Mucosa of descending colon (tissue), 3 donors: ENCODE data around the gene ETFBKMT. TPM values are rescaled to one million over a fixed set of nuclear protein-coding genes. Genes with fewer than 3 reads are reported as not detected.
A peak's percentile ranks its signal among the peaks of the same experiment; 100 is the strongest.

Experiments
- ATAC-seq: fragments of 200-7000 bp; cut with Tn5 transposase; one replicate; pipeline ENCODE4 v1.9.1; 2020; ENCODE audit warnings: mild to moderate bottlenecking, moderate library complexity
- DNase-seq, 3 donors: peaks; one replicate each; pipeline ENCODE4 v3.0.0-alpha.2; 2020
- H3K36me3 ChIP-seq: fragments of 200-600 bp; one replicate; pipeline ENCODE4 v1.8.0; 2021; ENCODE audit warnings: low read depth, mild to moderate bottlenecking
- H3K4me1 ChIP-seq: fragments of 200-600 bp; one replicate; pipeline ENCODE4 v1.8.0; 2021; ENCODE audit warnings: low read depth, mild to moderate bottlenecking
- H3K4me3 ChIP-seq: fragments of 200-600 bp; one replicate; pipeline ENCODE4 v1.8.0; 2021; ENCODE audit warnings: mild to moderate bottlenecking
- H3K9me3 ChIP-seq: fragments of 200-600 bp; one replicate; pipeline ENCODE4 v1.8.0; 2021; ENCODE audit warnings: mild to moderate bottlenecking
- CTCF ChIP-seq: fragments of 200-600 bp; IDR thresholded peaks from one replicate; pipeline ENCODE4 v1.8.0; 2022; ENCODE audit warnings: antibody characterized with exemption, mild to moderate bottlenecking
- intact Hi-C, 2 donors: fragments of 100-400 bp; cut with DNase I in 1 of 2; cut with micrococcal nuclease in 1 of 2; formaldehyde crosslinking; loops; one replicate each; pipeline versions ENCODE4 v1.11.0 to v1.11.1; 2022; cut with DNase I, micrococcal nuclease
- total RNA-seq, 3 donors: library from RNA; stranded (reverse); fragmentation: NEBNext Ultra II Directional in 2 of 3; extraction: Animal tissue kit (Norgen Biotek cat#: 25700) in 2 of 3; gene quantifications; one replicate each; pipeline versions ENCODE4 v1.2.1 to v1.2.4, GENCODE V29; 2021 to 2023
- donor health status: DM: no; HTN: no; CAD: no; lungs with moderate emphysema.
- donor health status: DM: no; HTN: no; CAD: no.
- donor health status: DM: no; HTN: yes; CAD: no.

ETFBKMT gene
- total RNA-seq, 3 donors from 2014 or later: 5.6 to 7.0 (median 6.1) TPM

- no peak for DNase-seq
- Histone ChIP-seq H3K9me3 (no peaks in the 10 kb centered on the region), H3K4me3 (no peak overlapping the region), H3K4me1 (no peaks in the 10 kb centered on the region), H3K36me3 (no peaks in the 10 kb centered on the region)
- no peak for TF ChIP-seq CTCF
- ATAC-seq: peak; percentile 25
- intact Hi-C loops: no loop called here
Observed at GRCh38 chr12:31626270-31626995, 33.1 kb upstream of the ETFBKMT start.

GRCh38 chr12:31627456-31628054 lies 31.9 kb upstream of the ETFBKMT start:
- no peak overlapping the region for H3K4me3 ChIP-seq
- H3K9me3 ChIP-seq: no peaks in the 10 kb centered on the region
- H3K36me3 ChIP-seq: no peaks in the 10 kb centered on the region
- intact Hi-C loops: no loop called here
- no peaks in the 10 kb centered on the region for H3K4me1 ChIP-seq
- TF ChIP-seq CTCF: no peak
- DNase-seq: no peak
- no peak for ATAC-seq

- H3K4me3 ChIP-seq: no peak overlapping the region
- H3K9me3 ChIP-seq: no peaks in the 10 kb centered on the region
- ATAC-seq: no peak
- H3K4me1 ChIP-seq: no peaks in the 10 kb centered on the region
- intact Hi-C loops: no loop called here
- no peaks in the 10 kb centered on the region for H3K36me3 ChIP-seq
- no peak for TF ChIP-seq CTCF
- no peak for DNase-seq
Observed at GRCh38 chr12:31629756-31630732, 29.4 kb upstream of the ETFBKMT start.

GRCh38 chr12:31631023-31631724 lies 28.3 kb upstream of the ETFBKMT start:
- DNase-seq: no peak
- H3K4me1 ChIP-seq: no peaks in the 10 kb centered on the region
- no peak for ATAC-seq
- intact Hi-C loops: no loop called here
- no peak for TF ChIP-seq CTCF
- H3K9me3 ChIP-seq: no peaks in the 10 kb centered on the region
- H3K36me3 ChIP-seq: no peaks in the 10 kb centered on the region
- H3K4me3 ChIP-seq: no peak overlapping the region

GRCh38 chr12:31631809-31632208 lies 27.7 kb upstream of the ETFBKMT start:
- intact Hi-C loops: no loop called here
- H3K4me1 ChIP-seq: no peaks in the 10 kb centered on the region
- ATAC-seq (no peak), DNase-seq (no peak)
- no peaks in the 10 kb centered on the region for H3K9me3 ChIP-seq
- no peak overlapping the region for H3K4me3 ChIP-seq
- no peaks in the 10 kb centered on the region for H3K36me3 ChIP-seq
- no peak for TF ChIP-seq CTCF
